Activated T-cell treated with anti-CD3 and anti-CD28 coated beads for 24 hours (primary cell): ENCODE data around the gene LRP1.
A peak's percentile ranks its signal among the peaks of the same experiment; 100 is the strongest.
"Not testable (repeated sequence)": the region's sequence is repeated elsewhere in the genome, so short reads cannot be mapped to it uniquely, and the experiment has no call there.

Experiments used
- DNase-seq: peaks from one replicate; pipeline ENCODE4 v3.0.0-alpha.2; 2020; ENCODE audit warnings: low read depth

The LRP1 gene

DNA sequence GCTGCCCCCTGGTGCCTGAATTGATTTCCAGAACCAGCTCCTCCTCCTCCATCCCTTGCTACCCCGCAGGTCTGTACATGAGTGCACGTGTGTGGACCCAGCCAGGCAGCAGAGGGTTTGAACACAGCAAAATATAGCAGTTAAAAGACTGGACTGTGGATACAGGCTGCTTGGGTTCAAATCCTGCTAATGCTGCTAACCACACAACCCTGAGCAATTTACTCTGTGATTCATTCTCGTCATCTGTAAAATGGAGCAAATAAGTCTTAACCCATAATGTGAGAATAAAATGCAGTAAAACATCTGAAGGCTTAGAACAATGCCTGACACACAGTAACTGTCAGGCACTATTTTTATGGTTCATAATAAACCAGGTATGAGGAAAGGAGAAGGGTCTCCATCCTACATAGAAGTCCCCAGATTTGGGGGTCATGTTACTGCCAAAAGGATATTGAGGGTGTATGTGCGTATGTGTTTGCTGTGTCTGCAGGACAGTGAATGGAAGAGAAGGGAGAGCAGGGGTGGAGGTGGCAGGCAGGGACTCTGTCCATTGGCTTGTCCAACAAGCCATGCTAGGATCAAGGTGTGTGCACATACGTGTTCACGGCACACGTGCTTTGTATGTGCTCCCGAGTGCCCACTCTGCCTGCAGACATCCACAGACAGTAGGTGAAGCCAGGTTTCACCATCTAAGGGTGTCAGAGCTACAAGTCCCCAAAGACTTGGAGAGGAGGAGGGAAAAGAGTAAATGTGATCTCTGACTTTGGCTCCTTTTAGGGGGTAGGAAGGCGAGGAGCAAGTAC is 15.6 kb upstream of the LRP1 start:
- DNase-seq = no peak

DNA sequence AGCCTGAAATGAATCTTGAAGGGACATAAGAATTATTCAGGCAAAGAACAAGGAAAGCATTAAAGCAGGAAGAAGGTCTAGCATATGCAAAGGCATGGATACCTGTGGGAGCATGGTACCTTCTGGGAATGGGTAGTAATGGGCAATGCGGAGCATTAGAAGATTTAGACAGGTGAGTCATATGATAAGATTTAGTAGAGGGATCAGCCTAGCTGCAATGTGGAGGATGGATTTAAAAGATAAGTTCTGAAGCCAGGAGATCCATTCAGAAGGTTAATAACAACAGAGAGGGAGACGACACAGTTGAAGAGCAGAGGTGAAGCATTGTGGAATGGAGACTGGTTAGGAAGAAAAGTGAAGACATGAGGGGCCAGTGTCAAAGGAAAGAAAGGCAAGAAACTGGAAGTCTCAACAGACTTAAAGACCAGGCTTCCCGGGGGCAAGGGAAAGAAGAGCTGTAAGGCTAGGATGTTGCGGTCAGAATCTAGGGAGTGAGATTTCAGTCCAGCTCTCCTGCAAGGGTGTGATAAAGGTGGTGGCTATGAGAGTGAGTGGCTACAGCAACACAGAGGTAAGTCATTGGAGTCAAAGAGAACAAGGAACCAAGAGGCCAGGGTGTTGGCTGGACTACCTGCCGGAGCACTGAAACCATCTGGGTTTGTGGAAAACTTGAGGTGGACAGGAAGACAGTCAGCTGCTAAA is 11.6 kb upstream of the LRP1 start:
- DNase-seq = no peak

DNA sequence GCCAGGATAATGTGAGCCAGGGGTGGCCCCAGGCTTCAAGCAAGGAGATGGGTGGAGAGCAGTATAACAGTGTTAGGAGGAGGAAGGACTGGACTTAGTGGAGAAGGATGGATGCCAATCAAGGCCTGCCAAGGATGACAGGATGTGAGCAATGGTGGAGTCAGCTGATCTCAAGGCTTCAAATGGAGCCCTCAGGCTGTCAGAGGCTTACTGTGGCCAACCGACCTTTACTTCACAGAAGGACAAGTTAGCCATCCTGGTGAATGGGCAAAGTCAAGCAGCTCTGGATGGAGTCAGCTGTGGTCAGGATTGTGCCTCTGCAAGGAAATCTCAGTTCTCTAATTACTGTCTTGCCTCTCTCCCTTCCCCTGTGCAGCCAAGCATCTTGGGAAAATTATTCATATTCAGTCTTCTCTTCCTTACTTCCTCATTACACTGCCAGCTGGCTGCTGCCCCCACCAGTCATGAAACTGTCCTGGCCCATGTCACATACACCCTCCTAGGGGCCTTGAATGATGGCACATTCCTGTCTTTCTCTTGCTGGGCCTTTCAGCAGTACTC is 9.5 kb upstream of the LRP1 start:
- DNase-seq = no peak

DNA sequence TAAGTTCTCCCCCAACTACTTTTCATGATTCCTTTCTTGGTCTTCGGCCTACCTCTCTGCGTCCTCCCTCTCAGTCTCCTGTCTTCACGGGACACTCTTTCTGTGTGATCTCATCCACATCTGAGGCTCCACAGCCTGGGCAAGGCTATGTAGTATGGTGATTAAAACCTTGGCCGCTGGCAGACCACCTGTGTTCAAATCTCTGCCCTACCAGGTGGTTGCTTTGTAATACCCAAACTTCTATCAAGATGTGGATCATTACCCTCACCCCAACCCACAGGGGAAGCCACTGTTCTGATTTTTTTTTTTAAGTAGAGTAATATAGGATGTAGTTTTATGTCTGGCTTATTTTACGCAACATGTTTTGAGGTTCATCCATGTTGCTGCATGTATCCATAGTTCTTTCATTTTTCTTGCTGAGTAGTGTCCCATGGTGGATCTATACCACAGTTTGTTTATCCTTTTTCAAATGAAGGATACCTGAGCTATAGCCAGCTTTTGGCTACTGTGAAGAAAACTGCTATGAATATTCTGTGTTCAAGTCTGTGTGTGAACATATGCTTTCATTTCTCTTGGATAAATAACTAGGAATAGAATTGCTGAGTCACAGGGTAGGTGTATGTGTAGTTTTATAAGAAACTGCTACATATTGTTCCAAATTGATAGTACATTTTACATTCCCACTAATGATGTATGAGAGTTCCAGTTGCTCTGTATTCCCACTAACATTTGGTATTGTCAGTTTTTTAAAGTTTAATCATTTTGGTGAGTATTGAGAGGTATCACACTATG is 8.8 kb upstream of the LRP1 start:
- no peak for DNase-seq

DNA sequence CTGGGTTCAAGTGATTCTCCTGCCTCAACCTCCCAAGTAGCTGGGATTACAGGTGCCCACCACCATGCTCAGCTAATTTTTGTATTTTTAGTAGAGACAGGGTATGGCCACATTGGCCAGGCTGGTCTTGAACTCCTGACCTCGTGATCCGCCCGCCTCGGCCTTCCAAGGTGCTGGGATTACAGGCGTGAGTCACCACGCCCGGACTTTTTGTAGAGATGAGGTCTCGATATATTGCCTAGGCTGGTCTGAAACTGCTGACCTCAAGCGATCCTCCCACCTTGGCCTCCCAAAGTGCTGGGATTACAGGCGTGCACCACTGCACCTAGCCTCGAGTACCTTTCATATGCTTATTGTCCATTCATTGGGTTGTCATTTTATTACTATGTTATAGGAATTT is 7.6 kb upstream of the LRP1 start:
- DNase-seq = not testable (repeated sequence)

DNA sequence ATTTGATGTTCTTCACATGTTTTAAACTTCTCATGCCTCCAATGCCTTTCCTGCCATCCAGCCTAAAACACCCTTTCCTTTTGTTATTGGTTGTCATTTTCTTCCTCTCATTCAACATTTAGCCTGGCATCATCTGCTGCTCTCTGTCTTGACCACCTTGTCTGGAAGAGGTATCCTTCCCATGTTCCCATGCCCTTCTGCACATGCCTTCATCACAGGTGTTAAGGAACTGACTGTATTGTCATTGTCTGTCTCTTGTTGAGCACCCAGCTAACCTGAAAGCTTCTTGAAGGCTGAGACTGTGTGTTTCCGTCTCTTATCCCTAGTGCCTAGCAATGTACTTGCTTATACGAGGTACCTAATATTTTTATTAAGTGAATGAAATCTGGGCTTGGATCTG is 4.5 kb upstream of the LRP1 start:
- DNase-seq = no peak

DNA sequence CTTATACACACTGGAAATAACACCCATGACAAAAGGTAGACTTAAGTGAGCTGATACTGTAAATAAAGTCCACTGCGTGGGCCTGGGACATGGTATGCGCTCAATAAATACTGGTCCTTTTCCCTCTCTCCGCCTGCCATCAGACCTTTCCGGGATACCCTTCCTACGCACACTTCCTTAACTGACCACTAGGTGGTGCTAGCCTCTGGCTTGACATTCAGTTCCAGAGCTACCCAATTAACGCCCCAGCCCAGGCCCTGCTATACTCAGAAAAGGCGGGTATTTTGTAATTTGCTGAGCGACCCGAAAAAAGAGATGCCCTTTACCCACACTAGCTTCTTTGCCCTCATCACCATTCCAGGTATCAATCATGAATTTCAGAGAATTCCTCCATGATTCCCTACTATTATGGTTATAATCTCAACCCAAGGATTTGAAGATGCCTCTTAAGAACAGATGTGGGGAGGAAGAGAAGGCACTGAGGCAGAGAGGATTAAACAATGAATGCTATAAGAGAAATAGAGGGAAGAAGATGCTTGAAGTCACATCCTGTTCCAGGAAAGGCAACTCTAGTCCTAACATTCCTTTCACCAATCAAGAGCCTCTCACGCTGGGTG is 3.9 kb upstream of the LRP1 start:
- peak; percentile 72 for DNase-seq

DNA sequence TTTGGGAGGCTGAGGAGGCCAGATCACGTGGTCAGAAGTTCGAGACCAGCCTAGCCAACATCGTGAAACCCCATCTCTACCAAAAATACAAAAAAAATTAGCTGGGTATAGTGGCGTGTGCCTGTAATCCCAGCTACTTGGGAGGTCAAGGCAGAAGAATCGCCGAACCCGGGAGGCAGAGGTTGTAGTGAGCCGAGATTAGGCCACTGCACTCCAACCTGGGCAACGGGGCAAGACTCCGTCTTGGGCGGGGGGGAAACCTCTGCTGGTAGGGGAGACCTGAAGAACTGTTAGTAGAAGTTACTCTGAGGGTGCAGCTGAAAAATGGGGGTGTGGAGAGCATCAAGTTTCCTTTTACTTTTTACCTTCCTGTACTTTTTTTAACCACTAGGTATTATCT is 2.2 kb upstream of the LRP1 start:
- no peak for DNase-seq

DNA sequence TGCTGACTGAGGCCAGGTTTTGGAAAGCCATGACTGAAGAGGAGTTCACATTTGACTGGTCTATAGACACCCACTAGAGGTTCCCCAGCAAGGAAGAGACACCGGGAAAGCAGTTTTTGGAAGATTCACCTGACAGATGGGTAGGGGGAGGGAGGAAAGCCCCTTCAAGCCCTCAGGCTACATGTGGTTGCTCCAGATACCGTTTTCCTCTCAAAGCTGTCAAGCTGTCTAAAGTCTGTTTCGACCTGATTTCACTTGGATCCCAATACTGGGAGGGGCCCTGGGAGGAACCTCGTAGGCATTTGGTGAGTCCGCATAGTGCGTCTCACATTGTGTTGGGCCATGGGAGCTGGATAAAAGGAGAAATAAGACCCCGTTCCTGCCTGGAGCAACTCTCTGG is 1.7 kb upstream of the LRP1 start:
- no peak for DNase-seq

DNA sequence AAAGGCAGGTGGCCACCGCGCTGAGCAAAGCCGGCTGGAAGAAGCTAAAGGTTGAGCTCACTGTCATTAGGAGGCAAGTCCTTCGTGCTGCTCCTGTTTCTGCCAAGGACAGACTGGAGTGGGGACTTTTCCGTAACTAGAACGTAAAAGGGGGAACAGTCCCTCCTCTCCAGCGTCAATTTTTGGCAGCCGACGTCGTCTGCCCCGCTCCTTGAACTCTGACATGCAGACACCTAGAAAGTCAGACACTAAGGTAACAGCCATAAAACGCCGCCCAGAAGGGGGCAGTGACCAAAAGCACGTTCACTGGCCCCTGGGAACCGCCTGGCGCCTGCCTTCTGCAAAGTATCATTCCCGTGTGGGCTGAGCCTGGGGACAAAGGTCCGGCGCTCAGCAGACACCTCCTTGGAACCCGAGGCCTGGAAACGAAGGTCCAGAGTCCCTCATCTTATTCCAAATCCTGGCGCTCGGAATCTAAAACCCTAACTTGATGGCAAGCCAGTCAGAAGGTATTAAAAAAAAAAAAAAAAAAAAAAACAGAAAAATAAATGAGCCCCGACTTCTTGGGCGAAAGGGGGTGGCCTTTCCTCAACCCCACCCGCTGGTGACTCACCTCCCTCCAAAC is 1.1 kb upstream of the LRP1 start:
- DNase-seq = no peak

DNA sequence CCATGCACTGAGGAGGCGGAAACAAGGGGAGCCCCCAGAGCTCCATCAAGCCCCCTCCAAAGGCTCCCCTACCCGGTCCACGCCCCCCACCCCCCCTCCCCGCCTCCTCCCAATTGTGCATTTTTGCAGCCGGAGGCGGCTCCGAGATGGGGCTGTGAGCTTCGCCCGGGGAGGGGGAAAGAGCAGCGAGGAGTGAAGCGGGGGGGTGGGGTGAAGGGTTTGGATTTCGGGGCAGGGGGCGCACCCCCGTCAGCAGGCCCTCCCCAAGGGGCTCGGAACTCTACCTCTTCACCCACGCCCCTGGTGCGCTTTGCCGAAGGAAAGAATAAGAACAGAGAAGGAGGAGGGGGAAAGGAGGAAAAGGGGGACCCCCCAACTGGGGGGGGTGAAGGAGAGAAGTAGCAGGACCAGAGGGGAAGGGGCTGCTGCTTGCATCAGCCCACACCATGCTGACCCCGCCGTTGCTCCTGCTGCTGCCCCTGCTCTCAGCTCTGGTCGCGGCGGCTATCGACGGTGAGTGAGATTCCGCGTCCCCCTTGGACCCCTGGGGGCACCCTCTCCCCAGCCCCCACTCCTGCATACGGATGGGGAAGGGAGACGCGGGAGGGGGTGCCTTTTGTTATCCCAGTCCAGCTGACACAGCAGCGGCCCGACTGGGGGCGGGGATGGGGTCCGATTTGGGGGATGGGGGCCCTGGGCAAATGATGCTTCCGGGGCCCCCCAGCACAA is 400 bp downstream of the LRP1 start:
- no peak for DNase-seq

DNA sequence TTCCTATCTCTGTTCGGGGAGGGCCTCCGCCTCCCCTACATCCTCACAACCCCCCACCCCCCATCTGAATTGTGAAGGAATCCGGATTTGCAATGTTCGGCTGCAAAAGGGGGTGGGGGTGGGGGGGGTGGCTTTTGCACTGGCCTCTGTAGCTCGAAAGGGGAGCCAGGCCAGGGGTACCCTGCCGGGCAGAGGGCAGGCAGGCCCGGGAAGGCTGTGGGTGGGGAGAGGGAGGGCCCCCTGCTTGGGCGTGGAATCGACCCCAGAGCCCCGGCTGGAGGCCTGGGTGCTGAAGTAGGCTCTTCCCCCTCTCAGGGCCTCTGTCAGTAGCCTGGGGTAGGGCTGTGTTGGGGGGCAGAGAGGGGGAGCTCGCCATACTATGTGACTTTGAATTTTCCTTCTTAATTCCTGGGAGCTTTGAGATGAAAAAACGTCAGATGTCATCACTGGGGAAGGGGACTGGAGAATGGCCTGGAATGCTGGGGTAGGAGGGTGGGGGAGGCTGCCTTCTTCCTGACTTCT is 1.1 kb downstream of the LRP1 start:
- no peak for DNase-seq

DNA sequence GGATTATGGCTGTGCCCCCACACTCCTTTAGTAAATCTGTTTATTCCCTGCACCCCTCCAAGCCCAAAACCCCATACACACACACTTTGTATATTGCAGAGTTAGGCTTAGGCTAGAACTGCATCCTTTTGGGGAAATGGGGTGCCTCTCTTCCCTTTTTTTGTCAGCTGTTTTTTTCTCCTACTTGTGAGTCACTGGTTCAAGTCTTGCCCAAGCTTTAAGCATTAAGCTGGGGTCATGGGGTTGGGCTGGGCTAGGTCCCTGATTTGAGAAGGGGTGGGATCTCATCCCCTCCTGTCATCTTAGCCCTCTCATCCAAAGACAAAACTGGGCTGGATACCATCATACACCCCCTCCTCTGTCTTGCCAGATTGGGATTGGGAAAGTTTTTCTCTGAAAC is 1.6 kb downstream of the LRP1 start:
- no peak for DNase-seq

DNA sequence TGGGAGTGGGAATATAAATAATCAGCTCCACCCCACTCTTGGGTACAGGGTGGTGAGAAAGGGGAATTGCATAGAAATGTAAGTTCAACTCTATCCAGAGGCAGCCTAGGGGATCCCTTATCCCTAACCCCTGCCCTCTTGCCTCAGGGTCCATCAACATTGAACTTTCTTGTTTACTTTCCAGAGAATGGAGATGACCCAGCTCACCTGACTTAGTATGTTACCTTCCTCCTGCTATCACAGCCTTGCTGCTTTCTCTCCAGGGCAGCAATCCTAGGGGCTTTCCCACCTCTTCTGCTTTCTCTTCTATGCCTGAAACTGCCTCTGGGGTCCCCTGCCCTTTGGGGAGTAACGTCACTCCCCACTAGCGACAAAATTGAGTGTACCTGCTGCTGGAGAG is 2.7 kb downstream of the LRP1 start:
- DNase-seq = no peak

DNA sequence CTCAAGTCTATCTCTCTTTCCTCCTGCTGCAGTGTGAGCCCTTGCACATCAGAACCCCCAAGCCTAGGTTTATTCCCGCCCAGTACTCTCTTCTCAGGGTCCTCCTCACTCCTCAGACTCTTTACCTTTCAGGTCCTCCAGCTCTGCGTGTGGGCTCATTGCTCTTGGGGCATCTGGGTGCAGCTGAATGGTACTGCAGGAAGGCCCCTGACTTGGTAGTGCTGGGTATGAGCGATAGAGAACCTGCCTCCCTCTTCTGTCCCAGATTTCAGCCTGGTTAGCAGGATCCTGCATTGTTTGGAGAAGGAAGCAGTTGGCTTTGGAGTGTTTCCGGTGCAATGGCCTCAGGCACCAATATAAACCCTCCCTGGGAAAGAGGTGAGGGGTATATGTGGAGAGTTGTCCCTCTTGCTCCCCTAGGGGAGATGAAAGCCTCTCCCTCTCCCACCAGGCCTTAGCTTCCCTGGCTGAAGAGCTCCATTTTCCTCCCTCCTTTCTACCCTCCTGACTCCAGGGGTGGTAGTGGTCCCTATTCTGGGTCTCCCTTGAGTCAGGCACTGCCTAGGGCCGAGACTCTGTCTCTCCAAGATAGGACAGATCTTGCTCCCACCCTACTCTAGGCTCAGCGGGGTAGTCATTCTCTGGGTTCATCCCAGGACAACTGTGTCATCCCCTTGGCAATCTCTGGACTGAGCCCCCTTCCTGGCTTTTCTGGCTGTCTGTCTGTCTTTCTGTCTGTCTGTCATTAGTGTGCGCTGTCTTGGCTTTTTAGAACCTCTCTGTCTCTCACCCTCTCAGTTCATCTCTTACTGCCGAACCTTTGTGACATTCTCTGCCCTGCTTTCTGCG is 3.8 kb downstream of the LRP1 start:
- no peak for DNase-seq

DNA sequence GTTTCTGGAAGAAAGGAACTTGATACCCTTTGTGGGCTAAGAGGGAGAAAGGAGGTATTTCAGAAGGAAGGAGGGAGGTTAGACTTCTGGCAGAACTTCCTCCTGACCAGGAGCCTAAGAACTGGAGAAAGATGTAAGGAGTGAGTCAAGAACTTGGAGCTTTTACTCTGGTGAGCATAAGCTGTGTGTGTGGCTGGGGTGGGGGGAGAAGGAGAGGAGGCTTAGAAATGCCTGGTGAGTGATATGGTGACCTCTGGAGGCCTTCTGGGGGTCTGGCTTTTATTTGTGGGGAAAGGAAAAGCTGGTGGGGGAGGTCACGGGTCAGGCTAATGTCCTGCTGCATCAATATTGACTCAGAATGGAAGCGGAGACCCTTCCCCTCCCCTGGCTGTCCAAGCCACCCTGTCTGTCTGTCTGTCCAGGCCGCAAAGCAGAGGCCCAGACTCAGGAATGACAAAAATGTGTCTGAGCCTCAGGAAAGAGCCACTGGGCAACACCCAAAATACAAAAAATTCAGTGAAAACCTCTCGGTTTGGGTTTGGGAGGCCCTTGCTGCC is 4.8 kb downstream of the LRP1 start:
- no peak for DNase-seq

DNA sequence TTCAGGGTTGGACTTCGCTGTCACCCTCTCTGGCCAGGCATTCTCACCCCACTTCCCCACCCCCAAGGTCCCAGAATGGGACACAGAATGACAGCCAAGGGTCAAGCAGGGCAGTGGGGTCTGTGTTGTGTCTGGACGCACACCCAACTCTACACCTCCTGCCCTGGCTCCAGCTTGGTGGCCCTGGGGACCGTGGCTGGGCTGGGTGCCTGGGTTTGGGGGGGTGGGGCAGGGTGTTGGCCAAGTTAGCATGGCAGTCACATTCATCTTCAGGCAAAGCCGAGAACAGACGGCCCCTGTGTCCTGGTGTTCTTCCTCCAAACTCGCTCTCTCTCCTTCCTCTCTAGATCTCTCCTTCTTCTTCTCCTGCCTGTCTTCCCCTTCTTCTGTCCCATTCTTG is 5.6 kb downstream of the LRP1 start:
- DNase-seq = no peak

DNA sequence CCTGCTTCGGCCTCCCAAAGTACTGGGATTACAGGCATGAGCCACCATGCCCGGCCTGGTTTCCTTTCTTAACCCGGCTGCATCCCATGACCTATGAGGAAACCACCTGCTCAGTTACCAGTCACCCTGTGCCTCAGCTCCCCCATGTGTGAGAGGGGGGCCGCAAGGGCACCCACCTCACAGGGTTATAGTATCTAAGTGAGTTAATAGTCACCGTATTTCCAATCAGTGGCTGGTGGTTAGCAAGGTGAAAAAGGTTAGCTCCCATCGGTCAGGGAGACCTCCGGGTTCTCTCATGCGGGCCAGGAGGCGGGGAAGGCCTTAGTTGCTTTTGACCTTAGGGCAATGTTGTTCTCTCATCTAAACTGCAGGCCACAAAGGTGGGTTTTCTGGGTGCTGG is 6.7 kb downstream of the LRP1 start:
- DNase-seq = no peak

DNA sequence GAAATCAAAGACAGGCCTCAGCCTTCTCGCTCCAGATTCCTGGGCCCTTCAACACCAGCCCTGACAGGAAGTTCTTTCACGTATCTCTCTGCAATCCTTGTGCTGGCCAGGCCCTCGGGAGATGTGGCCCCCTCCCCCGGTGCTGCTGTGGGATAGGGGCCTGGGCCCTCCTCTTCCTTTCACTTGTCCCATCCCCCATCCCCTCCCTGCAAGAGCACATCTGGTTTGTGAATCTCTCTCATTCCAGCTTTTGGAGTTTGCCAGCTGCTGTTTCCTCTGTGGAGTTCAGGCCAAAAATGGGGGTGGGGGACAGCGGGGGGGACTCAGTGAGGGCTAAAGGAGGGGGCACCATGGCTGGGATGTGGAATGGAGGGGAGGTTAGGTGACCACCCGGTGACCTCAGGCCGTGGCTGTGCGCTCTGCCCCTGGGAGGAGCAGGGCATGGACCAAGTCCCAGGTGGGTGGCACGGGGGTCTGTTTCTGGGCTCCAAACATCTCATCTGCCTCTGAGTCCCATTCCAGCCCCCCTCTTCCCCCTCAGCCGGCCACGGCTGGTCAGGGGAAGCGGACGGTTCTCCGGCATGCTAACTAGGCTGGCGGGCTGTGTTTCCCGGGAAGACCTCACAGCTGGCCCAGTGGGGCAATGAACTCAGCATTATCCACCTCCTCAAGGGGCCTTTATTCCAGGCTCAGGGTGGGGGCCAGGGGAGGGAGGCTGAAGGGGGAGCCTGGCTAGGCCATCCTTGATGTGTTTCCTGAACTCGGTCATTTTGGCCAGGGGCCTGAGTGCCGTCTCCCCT is 7.4 kb downstream of the LRP1 start:
- DNase-seq = no peak
